Activated B cell treated with CpG ODN at 0.5 μM for 24 hours (primary cell): ENCODE measurements around the gene TUBB3. TPM values are rescaled to one million over a fixed set of nuclear protein-coding genes. Genes with fewer than 3 reads are reported as not detected.
"Not testable (repeated sequence)": the region's sequence is repeated elsewhere in the genome, so short reads cannot be mapped to it uniquely, and the experiment has no call there.

Source experiments
- ATAC-seq: fragments of 200-7000 bp; cut with Tn5 transposase; one replicate; pipeline ENCODE4 v1.10.0; 2021; ENCODE audit warnings: low read depth, mild to moderate bottlenecking, moderate library complexity
- CTCF ChIA-PET: fragments of 350-600 bp; sonication (Branson Sonifier 250); formaldehyde crosslinking; loops from one replicate; lab custom pipeline; 2021; ENCODE audit warnings: antibody characterized with exemption; lab: Charles Lee
- POLR2A ChIA-PET: fragments of 350-600 bp; sonication (Branson Sonifier 250); formaldehyde crosslinking; loops from one replicate; lab custom pipeline; 2021; ENCODE audit warnings: antibody characterized with exemption; lab: Charles Lee
- DNase-seq: peaks from one replicate; pipeline ENCODE4 v3.0.0; 2022
- H3K27ac Mint-ChIP-seq: one replicate; pipeline ENCODE4 v1.8.0; 2020; ENCODE audit warnings: mixed read lengths
- H3K27me3 Mint-ChIP-seq: one replicate; pipeline ENCODE4 v1.8.0; 2021; ENCODE audit warnings: mixed read lengths
- H3K36me3 Mint-ChIP-seq: one replicate; pipeline ENCODE4 v1.8.0; 2021; ENCODE audit warnings: low read depth, mixed read lengths
- H3K4me1 Mint-ChIP-seq: one replicate; pipeline ENCODE4 v1.8.0; 2021; ENCODE audit warnings: mixed read lengths
- H3K4me3 Mint-ChIP-seq: one replicate; pipeline ENCODE4 v1.8.0; 2020; ENCODE audit warnings: mild to moderate bottlenecking, mixed read lengths
- H3K9me3 Mint-ChIP-seq: one replicate; pipeline ENCODE4 v1.8.0; 2020; ENCODE audit warnings: mixed read lengths
- CTCF ChIP-seq: fragments of 200-600 bp; IDR thresholded peaks from one replicate; pipeline ENCODE4 v1.8.0; 2022; ENCODE audit warnings: antibody characterized with exemption, mild to moderate bottlenecking
- intact Hi-C: fragments of 100-400 bp; cut with micrococcal nuclease; formaldehyde crosslinking; loops from one replicate; pipeline ENCODE4 v1.15.1; 2024
- total RNA-seq: library from RNA; stranded (reverse); gene quantifications from 2 replicates; pipeline ENCODE4 v1.2.3, GENCODE V29; 2022

The TUBB3 gene
- total RNA-seq, 1 donor from 2014 or later: 0.33 TPM

DNA sequence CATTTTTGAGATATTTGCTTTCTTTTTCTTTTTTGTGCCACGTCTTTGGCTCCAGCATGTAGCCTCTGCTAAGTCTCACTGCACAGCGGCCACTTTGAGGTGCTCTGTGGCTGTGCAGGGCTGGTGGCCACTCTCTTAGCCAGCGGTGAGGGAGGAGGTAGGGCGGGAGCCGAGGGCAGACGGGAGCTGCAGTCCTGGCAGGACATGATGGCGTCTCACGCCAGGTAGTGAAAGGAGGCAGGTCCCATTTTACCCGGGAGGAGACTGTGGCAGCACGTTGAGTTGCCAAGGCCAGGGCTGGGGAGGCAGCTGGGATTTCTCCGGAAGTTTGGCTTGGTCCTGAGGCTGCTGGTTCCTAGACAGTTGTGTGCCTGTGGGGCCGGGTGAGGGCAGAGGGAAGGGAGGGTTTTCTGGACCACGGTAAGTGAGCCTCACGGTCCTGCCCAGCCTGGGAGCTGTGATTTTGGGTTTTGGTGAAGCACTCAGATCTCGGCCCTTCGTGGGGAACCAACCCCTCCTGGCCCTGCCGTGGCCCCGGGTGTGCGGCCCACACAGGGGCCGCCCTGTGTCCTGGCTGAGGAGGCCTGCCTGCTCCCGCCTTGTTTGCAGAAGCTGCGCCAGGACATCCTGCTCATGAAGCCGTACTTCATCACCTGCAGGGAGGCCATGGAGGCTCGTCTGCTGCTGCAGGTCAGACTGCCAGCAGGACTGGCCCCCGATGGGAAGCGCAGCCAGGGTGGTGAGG is 39.8 kb downstream of the TUBB3 start:
- no peak for TF ChIP-seq CTCF
- H3K27me3 Mint-ChIP-seq: no peaks in the 10 kb centered on the region
- H3K9me3 Mint-ChIP-seq: no peaks in the 10 kb centered on the region
- ChIA-PET CTCF (no interaction called here), POLR2A (no interaction called here)
- no peak overlapping the region for H3K4me3 Mint-ChIP-seq
- no peak overlapping the region for H3K27ac Mint-ChIP-seq
- peaks cover 12% of the 10 kb centered on the region for H3K4me1 Mint-ChIP-seq
- intact Hi-C loops: no loop called here
- ATAC-seq (no peak), DNase-seq (no peak)
- peaks cover 58% of the 10 kb centered on the region for H3K36me3 Mint-ChIP-seq

DNA sequence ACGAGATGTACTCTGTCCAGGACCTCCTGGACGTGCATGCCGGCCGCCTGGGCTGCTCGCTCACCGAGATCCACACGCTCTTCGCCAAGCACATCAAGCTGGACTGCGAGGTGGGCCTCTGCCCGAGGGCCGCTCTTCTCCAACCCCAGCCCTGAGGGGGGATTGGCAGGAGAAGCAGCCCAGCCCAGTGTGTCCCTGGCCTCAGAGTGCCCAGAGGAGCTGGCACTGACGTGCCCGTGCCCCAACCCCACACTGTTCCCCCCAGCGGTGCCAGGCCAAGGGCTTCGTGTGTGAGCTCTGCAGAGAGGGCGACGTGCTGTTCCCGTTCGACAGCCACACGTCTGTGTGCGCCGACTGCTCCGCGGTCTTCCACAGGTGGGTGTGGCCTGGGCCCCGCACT is 41.1 kb downstream of the TUBB3 start:
- CTCF ChIA-PET: no interaction called here

DNA sequence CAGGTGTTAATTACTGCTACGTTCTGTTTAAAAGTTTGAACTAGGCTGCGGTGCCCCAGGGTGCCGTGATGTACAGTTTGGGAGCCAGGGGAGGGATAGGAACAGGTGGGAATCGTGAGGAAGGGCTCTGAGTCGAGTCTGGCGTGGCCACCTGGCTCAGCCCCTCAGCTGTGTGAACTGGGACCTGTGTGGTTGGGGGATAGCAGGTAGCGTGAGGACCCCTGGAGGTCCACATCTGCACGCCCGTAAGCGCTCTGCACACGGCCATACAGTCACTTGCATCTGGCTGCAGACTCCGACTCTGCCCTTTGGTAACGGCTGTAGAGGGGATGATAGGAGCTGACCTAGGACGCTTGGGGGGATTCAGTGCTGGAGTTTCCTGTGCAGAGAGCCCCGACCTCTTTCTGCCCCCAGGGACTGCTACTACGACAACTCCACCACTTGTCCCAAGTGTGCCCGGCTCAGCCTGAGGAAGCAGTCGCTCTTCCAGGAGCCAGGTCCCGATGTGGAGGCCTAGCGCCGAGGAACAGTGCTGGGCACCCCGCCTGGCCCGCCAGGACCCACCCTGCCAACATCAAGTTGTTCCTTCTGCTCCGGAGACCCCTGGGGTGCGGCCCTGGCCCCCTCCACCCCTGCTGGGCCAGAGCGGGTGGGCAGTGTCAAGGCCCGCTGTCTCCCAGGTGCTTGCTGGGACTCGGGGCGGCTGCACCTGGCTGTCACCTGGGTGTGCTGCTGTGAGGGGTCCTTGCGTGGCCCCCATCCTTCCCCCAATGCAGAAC is 42.5 kb downstream of the TUBB3 start:
- peaks cover 34% of the 10 kb centered on the region for H3K36me3 Mint-ChIP-seq
- DNase-seq (no peak), ATAC-seq (no peak)
- no peak for TF ChIP-seq CTCF
- H3K27ac Mint-ChIP-seq: no peak overlapping the region
- H3K4me1 Mint-ChIP-seq: peaks cover 8% of the 10 kb centered on the region
- POLR2A ChIA-PET: interaction anchor here (0.8 kb wide), 1 partner anchor 18 kb away, joined by 3 read pairs; no protein-coding TSS in a partner anchor
- H3K27me3 Mint-ChIP-seq: no peaks in the 10 kb centered on the region
- H3K4me3 Mint-ChIP-seq: no peak overlapping the region
- intact Hi-C loops: no loop called here
- no peaks in the 10 kb centered on the region for H3K9me3 Mint-ChIP-seq
- CTCF ChIA-PET: no interaction called here

More for the DNA sequence above, 41.1 kb downstream of the TUBB3 start:
- Mint-ChIP-seq H3K27me3 (no peaks in the 10 kb centered on the region), H3K27ac (no peak overlapping the region), H3K9me3 (no peaks in the 10 kb centered on the region), H3K4me1 (peaks cover 5% of the 10 kb centered on the region), H3K4me3 (no peak overlapping the region), H3K36me3 (peaks cover 47% of the 10 kb centered on the region)
- no peak for TF ChIP-seq CTCF
- intact Hi-C loops: no loop called here
- ATAC-seq: no peak
- DNase-seq: no peak
- POLR2A ChIA-PET: interaction anchor here (0.5 kb wide), 1 partner anchor 91 kb away, joined by 8 read pairs; the partner anchor contains the start of gene TCF25

GRCh38 chr16:89966756-89967155 is 43.6 kb downstream of the TUBB3 start:
- Mint-ChIP-seq H3K9me3 (no peaks in the 10 kb centered on the region), H3K27ac (no peak overlapping the region), H3K4me1 (peaks cover 19% of the 10 kb centered on the region), H3K36me3 (peaks cover 23% of the 10 kb centered on the region), H3K27me3 (no peaks in the 10 kb centered on the region), H3K4me3 (no peak overlapping the region)
- POLR2A ChIA-PET: no interaction called here
- intact Hi-C loops: no loop called here
- TF ChIP-seq CTCF: no peak
- CTCF ChIA-PET: no interaction called here
- no peak for DNase-seq
- ATAC-seq: no peak

DNA sequence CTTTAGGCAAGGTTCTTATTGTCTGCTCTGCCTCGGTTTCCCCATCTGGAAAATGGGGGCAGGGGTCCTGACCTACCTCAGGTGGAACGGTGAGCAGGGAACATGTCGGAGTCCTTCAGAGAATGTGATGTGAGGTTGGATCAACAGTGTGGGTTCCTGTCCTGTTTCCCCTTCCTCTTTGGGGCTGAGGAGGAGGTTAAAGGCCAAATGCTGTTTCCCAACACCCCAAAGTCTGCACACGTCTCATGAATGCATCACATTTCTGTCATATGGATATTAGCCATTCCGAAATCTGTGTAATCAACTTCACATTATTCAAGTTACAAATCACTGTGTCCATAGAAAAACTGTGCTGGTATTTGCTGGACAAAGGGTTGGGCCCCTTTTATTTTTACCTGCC is 44.3 kb downstream of the TUBB3 start:
- intact Hi-C loops, H3K27me3 Mint-ChIP-seq, H3K9me3 Mint-ChIP-seq, DNase-seq, ATAC-seq, POLR2A ChIA-PET, CTCF ChIA-PET, H3K4me3 Mint-ChIP-seq, H3K27ac Mint-ChIP-seq: not testable (repeated sequence)
- peaks cover 23% of the 10 kb centered on the region for H3K36me3 Mint-ChIP-seq
- H3K4me1 Mint-ChIP-seq: peaks cover 22% of the 10 kb centered on the region

DNA sequence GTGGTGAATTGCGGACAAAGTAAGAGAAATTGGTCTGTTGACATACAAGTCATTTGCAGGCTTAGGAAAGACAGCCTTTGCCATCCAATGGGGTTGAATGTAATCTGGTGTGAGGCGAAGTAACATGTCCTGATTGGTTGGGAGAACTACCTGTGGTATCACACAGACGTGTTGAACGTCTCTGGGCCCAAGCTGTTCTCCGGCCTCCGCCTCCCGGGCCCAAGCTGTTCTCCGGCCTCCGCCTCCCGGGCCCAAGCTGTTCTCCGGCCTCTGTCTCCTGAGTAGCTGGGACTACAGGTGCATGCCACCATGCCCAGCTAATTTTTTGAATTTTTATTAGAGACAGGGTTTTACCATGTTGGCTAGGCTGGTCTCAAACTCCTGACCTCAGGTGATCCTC is 44.9 kb downstream of the TUBB3 start:
- H3K27me3 Mint-ChIP-seq, ATAC-seq, CTCF ChIA-PET, H3K9me3 Mint-ChIP-seq, H3K27ac Mint-ChIP-seq, DNase-seq, intact Hi-C loops, POLR2A ChIA-PET, H3K4me3 Mint-ChIP-seq: not testable (repeated sequence)
- peaks cover 24% of the 10 kb centered on the region for H3K36me3 Mint-ChIP-seq
- peaks cover 24% of the 10 kb centered on the region for H3K4me1 Mint-ChIP-seq
